ENCODE results near the gene ZNF385C. TPM values are rescaled to one million over a fixed set of nuclear protein-coding genes. Genes with fewer than 3 reads are reported as not detected.
A peak's percentile ranks its signal among the peaks of the same experiment; 100 is the strongest.

ZNF385C gene
- total and polyA plus RNA-seq, 2 of the 13 experiments (the other 11 are each of a cell fraction or from before 2014, with no cell fraction given) = 2.3 to 6.1 TPM

DNA sequence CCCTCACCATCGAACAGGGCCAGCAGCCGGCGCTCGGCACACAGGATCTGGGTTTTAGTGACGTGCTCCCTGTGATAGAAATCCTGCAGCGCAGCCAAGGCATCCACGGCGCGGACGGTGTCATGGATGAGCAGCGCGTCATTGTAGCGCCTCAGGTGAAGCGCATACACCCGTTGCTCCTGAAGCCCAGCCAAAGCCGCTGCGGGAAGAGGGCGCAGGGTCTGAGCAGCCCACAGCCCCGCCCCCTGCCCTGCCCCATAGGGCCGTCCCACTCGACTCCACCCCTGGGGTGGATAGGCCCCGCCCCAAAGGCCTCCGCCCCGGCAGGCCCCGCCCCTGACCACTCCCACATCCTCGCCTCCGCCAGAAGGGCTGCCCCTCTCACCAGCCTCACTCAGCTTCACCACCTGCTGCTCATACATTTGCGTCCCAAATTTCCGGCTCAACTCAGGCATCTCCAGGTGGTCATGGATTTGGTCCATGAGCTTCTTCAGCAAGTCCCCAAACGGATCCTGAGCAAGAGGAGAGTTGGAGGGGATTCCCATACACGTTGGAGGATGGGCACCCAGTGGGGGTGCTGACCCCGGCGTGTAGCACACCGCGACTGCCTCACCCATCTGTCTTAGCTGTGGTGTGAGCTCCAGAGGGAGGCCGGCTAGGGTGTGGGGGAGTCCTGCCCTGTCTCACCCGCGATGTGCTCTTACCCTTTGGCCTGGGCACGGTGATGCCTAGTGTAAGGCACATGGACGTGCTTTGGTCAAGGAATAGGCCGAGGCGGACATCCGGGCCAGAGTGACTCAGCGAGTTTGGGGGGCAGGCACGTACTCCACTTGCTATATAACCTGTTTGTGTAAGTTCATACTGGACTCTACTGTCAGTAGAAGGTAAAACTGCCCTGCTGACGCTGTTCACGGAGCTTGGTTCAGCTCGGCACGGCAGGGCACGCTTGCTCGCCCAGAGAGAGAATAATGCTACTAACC is 9.6 kb upstream of the ZNF385C start (continued):
- TF ChIP-seq CBX1 (IDR thresholded peaks at IDR 0.05; ENCODE audit: low read depth) = no peak
- no peak for TF ChIP-seq ZNF792 (CRISPR knock-in tag; IDR thresholded peaks at IDR 0.05)
- no peak for TF ChIP-seq NRL (CRISPR knock-in tag; IDR thresholded peaks at IDR 0.05; ENCODE audit: borderline replicate concordance)
- no peak for TF ChIP-seq GTF2F1 (IDR thresholded peaks at IDR 0.05; ENCODE audit: low read length)
- no peak for TF ChIP-seq RAD51 (IDR thresholded peaks at IDR 0.05; ENCODE audit: borderline replicate concordance)
- peak; percentile 67 for TF ChIP-seq ZBTB33 (CRISPR knock-in tag; IDR thresholded peaks at IDR 0.05)
- no peak for TF ChIP-seq GFI1 (CRISPR knock-in tag; IDR thresholded peaks at IDR 0.05; ENCODE audit: borderline replicate concordance)
- TF ChIP-seq NONO (IDR thresholded peaks at IDR 0.05) = no peak
- TF ChIP-seq NONO (CRISPR knock-in tag; conservative IDR thresholded peaks at IDR 0.05) = no peak
- no peak for TF ChIP-seq GABPA (IDR thresholded peaks at IDR 0.05; ENCODE audit: low read depth, low read length)
- peak; percentile 50; the same call in 1 of the 2 replicates for TF ChIP-seq GABPA (CRISPR knock-in tag; IDR thresholded peaks at IDR 0.05; ENCODE audit: low read depth)
- peak; percentile 38; the same call in 1 of the 2 replicates for TF ChIP-seq ZFX (CRISPR knock-in tag; IDR thresholded peaks at IDR 0.05; ENCODE audit: low read depth)
- TF ChIP-seq ZNF577 (CRISPR knock-in tag; IDR thresholded peaks at IDR 0.05; ENCODE audit: borderline replicate concordance, low read depth) = no peak
- TF ChIP-seq ZNF121 (CRISPR knock-in tag; IDR thresholded peaks at IDR 0.05) = no peak
- TF ChIP-seq HHEX (CRISPR knock-in tag; IDR thresholded peaks at IDR 0.05) = no peak
- no peak for TF ChIP-seq GRHL1 (CRISPR knock-in tag; conservative IDR thresholded peaks at IDR 0.05)
- no peak for TF ChIP-seq TCF7L2 (IDR thresholded peaks at IDR 0.05; ENCODE audit: low read depth, low read length)
- TF ChIP-seq HOXA5 (CRISPR knock-in tag; IDR thresholded peaks at IDR 0.05) = no peak
- TF ChIP-seq TBX3 (IDR thresholded peaks at IDR 0.05; ENCODE audit: borderline replicate concordance) = no peak
- TF ChIP-seq, protein P1, sequence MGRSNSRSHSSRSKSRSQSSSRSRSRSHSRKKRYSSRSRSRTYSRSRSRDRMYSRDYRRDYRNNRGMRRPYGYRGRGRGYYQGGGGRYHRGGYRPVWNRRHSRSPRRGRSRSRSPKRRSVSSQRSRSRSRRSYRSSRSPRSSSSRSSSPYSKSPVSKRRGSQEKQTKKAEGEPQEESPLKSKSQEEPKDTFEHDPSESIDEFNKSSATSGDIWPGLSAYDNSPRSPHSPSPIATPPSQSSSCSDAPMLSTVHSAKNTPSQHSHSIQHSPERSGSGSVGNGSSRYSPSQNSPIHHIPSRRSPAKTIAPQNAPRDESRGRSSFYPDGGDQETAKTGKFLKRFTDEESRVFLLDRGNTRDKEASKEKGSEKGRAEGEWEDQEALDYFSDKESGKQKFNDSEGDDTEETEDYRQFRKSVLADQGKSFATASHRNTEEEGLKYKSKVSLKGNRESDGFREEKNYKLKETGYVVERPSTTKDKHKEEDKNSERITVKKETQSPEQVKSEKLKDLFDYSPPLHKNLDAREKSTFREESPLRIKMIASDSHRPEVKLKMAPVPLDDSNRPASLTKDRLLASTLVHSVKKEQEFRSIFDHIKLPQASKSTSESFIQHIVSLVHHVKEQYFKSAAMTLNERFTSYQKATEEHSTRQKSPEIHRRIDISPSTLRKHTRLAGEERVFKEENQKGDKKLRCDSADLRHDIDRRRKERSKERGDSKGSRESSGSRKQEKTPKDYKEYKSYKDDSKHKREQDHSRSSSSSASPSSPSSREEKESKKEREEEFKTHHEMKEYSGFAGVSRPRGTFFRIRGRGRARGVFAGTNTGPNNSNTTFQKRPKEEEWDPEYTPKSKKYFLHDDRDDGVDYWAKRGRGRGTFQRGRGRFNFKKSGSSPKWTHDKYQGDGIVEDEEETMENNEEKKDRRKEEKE (IDR thresholded peaks at IDR 0.05) = no peak
- peak; percentile 79 for TF ChIP-seq ZBTB38 (CRISPR knock-in tag; IDR thresholded peaks at IDR 0.05)
- TF ChIP-seq U2AF1 (optimal IDR thresholded peaks at IDR 0.05; ENCODE audit: low read depth, low read length) = no peak
- TF ChIP-seq HNF4G (IDR thresholded peaks at IDR 0.05; ENCODE audit: borderline replicate concordance, low read depth, low read length) = no peak
- no peak for TF ChIP-seq HNF4G (CRISPR knock-in tag; IDR thresholded peaks at IDR 0.05; ENCODE audit: borderline replicate concordance, low read depth)
